ENCODE results near the gene DDX20. TPM values are rescaled to one million over a fixed set of nuclear protein-coding genes. Genes with fewer than 3 reads are reported as not detected.

The DDX20 gene
- total and polyA plus RNA-seq, 2 donors (not counting 3 experiments of a cell fraction or from before 2014, with no cell fraction given): 4.1 to 15.9 TPM

- Histone ChIP-seq H2AFZ (ENCODE audit: low read depth, low read length) (no peak overlapping the region), H3K79me2 (ENCODE audit: control insufficient read depth, insufficient read depth, low read length) (no peaks in the 10 kb centered on the region), H3K9me1 (replicated peaks; ENCODE audit: control insufficient read depth, extremely low read depth, insufficient read depth, low read length) (peaks cover 2% of the 10 kb centered on the region), H3K9ac (replicated peaks; ENCODE audit: extremely low read depth, insufficient read depth, low read length) (no peak overlapping the region), H3K9me3 (replicated peaks; ENCODE audit: control insufficient read depth, insufficient read depth, low read length) (no peaks in the 10 kb centered on the region), H3K4me3 (replicated peaks in 1 of 3; ENCODE audit: insufficient read depth in 1 of 3, low read depth in 1 of 3, low read length in 3 of 3) (no peak overlapping the region), H3K36me3 (ENCODE audit: control insufficient read depth in 2 of 2, extremely low read depth in 1 of 2, insufficient read depth in 2 of 2, low read length in 2 of 2) (no peaks in the 10 kb centered on the region), H3K4me2 (ENCODE audit: insufficient read depth, low read length) (no peak overlapping the region), H3K27me3 (ENCODE audit: control insufficient read depth in 2 of 2, insufficient read depth in 2 of 2, low read length in 2 of 2) (no peaks in the 10 kb centered on the region), H3K4me1 (ENCODE audit: control insufficient read depth, extremely low read depth, insufficient read depth, low read length) (no peaks in the 10 kb centered on the region), H4K20me1 (replicated peaks; ENCODE audit: control insufficient read depth, extremely low read depth, insufficient read depth, low read length) (no peaks in the 10 kb centered on the region), H3K27ac (ENCODE audit: insufficient read depth, low read depth, low read length) (no peak overlapping the region)
- ChIA-PET CTCF (interaction anchor here (0.6 kb wide), 1 partner anchor 295 kb away, joined by 3 read pairs; no protein-coding TSS in a partner anchor), POLR2A (no interaction called here)
- TF ChIP-seq MYC (IDR thresholded peaks at IDR 0.05; ENCODE audit: low read depth, low read length) (no peak), JUN (IDR thresholded peaks at IDR 0.05; ENCODE audit: borderline replicate concordance, insufficient read depth, insufficient read length, low read depth) (no peak)
- dilution Hi-C loops (cut with MboI; ENCODE audit: extremely low pct_ligation_motif_present, low sequenced_read_pairs): no loop called here
- DNase-seq (ENCODE audit: low read depth, low spot score): no peak
- no TSS peak for BruUV-seq (replicated peaks)
- intact Hi-C loops (cut with micrococcal nuclease): no loop called here
- no peak for FAIRE-seq
Measured at GRCh38 chr1:111776861-111777260, 21.2 kb downstream of the DDX20 start.

- dilution Hi-C loops (cut with MboI; ENCODE audit: extremely low pct_ligation_motif_present, low sequenced_read_pairs): no loop called here
- Histone ChIP-seq H3K4me3 (replicated peaks in 1 of 3; ENCODE audit: insufficient read depth in 1 of 3, low read depth in 1 of 3, low read length in 3 of 3) (no peak overlapping the region), H4K20me1 (replicated peaks; ENCODE audit: control insufficient read depth, extremely low read depth, insufficient read depth, low read length) (no peaks in the 10 kb centered on the region), H3K36me3 (ENCODE audit: control insufficient read depth in 2 of 2, extremely low read depth in 1 of 2, insufficient read depth in 2 of 2, low read length in 2 of 2) (no peaks in the 10 kb centered on the region), H3K4me1 (ENCODE audit: control insufficient read depth, extremely low read depth, insufficient read depth, low read length) (no peaks in the 10 kb centered on the region), H3K27me3 (ENCODE audit: control insufficient read depth in 2 of 2, insufficient read depth in 2 of 2, low read length in 2 of 2) (no peaks in the 10 kb centered on the region), H3K9me3 (replicated peaks; ENCODE audit: control insufficient read depth, insufficient read depth, low read length) (no peaks in the 10 kb centered on the region), H3K79me2 (ENCODE audit: control insufficient read depth, insufficient read depth, low read length) (no peaks in the 10 kb centered on the region), H3K4me2 (ENCODE audit: insufficient read depth, low read length) (no peak overlapping the region), H3K9ac (replicated peaks; ENCODE audit: extremely low read depth, insufficient read depth, low read length) (no peak overlapping the region), H3K9me1 (replicated peaks; ENCODE audit: control insufficient read depth, extremely low read depth, insufficient read depth, low read length) (peaks cover 2% of the 10 kb centered on the region), H3K27ac (ENCODE audit: insufficient read depth, low read depth, low read length) (no peak overlapping the region), H2AFZ (ENCODE audit: low read depth, low read length) (no peak overlapping the region)
- no peak for DNase-seq (ENCODE audit: low read depth, low spot score)
- BruUV-seq (replicated peaks): no TSS peak
- ChIA-PET CTCF (interaction anchor here (0.6 to 1.5 kb wide), 2 partner anchors 8 to 296 kb away, joined by 3 to 4 read pairs; no protein-coding TSS in a partner anchor), POLR2A (no interaction called here)
- no peak for FAIRE-seq
- no peak for TF ChIP-seq POLR2AphosphoS5 (IDR thresholded peaks at IDR 0.05; ENCODE audit: insufficient read depth, low read depth, low read length)
- no peak for TF ChIP-seq POLR2A (IDR thresholded peaks at IDR 0.05; ENCODE audit: low read depth, low read length)
- TF ChIP-seq MAX (IDR thresholded peaks at IDR 0.05; ENCODE audit: insufficient read depth, insufficient read length): no peak
- no peak for TF ChIP-seq JUN (IDR thresholded peaks at IDR 0.05; ENCODE audit: borderline replicate concordance, insufficient read depth, insufficient read length, low read depth)
- no peak for TF ChIP-seq EZH2 (IDR thresholded peaks at IDR 0.05; ENCODE audit: borderline replicate concordance, low read depth, low read length, severe bottlenecking)
- no peak for TF ChIP-seq CTCF (IDR thresholded peaks at IDR 0.05; ENCODE audit: extremely low read depth in 1 of 2, insufficient read depth in 1 of 2, low read depth in 1 of 2, low read length in 2 of 2)
- TF ChIP-seq GATA2 (IDR thresholded peaks at IDR 0.05; ENCODE audit: insufficient read depth, insufficient read length, low read depth, low read length): no peak
- intact Hi-C loops (cut with micrococcal nuclease): no loop called here
Measured at GRCh38 chr1:111777301-111777700, 21.6 kb downstream of the DDX20 start.

Data from endothelial cell of umbilical vein (primary cell).